UCSD-AML1 (cell line): ENCODE data around the gene SORCS1.
"Not testable (repeated sequence)": the region's sequence is repeated elsewhere in the genome, so short reads cannot be mapped to it uniquely, and the experiment has no call there.

Experiments used
- DNase-seq: peaks from one replicate; lab custom pipeline; 2025; ENCODE audit not compliant: unreplicated experiment; lab: John Stamatoyannopoulos, UW

SORCS1 gene

DNA sequence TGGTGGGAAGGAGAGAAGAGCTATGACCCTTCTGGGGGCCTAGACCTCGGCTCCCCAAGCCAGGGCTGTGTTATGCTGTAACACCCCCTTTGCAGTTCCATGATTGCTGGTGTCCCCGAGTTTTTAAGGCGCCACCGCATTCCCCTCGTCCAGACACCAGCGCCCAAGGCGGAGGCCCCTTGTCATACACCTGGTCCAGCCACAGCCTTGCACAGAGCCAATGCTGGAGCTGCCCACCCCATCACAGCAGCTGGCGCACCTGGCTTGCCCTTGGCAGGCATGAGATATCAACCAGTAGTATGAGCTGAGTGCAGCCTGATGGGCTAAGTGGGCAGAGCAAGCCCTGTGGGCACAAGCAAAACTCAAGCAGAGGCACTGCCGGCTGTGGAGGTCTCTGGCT lies 209.4 kb downstream of the SORCS1 start:
- DNase-seq = no peak

DNA sequence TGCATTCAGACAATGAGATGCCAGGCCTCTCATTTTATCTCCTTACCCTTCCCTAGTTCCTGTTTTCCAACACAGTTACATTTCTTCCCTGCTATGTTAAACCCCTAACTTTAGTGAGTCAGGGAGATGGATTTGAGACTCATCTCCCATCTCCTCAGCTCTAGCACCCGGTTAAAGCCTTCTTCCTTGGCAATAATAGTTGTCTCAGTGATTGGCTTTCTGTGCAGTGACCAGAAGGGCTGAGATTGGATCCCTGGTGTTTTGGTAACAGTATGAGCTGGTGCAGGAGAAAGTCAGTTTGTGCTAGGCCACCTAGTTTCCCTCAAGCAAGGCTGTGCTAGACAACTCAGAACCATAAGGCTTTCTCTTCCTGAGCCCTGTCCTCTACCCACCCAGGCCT lies 212.5 kb downstream of the SORCS1 start:
- DNase-seq = no peak

DNA sequence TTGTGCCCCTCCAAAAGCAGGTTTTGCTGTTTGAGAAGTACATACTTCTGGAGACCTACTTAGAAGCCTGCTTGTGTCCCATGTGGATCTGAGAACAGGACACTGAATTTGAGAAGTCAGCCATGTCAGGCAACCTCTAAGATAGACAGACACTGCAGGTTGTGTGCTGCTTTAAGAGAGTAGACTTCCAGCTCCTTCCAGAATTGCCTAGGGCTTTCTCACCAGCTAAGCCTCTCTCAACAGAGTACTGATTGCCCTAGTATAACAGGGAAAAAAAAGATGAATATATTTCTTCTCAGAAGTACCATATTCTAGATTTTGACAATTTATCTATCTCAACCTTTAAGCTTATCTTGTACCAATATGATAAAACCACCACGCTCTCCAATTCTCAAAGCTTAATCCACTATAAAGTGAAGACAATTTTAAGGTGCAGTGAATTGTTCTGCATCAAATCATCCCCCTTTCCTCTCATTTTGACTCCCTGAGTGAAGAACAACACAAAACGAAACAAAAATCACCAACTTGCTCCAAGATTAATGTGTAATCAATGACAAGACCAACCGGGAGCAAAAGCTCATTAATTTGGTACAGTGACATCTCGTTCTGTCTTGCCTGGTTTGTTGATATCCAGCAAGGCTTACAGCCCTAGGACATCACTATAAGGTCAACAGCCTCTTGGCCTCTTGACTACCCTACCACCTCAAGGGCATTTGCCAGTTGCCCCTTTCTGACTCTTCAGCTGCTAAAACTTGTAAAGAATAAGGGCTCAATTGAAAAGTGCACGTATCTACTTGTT lies 214.6 kb downstream of the SORCS1 start:
- DNase-seq = no peak

DNA sequence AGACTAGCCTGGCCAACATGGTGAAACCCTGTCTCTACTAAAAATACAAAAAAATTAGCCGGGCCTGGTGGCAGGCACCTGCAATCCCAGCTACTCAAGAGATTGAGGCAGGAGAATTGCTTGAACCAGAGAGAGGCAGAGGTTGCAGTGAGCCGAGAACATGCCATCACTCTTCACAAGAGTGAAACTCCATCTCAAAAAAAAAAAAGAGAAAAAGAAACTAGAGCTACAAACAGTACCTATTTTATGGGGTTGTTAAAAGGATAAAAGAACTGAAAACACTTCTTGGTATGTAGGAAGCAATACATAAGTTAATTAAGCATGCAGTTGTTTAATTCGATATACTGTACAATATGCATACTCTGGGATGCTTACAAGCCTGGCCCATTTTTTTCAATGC lies 216.9 kb downstream of the SORCS1 start:
- DNase-seq = no peak

DNA sequence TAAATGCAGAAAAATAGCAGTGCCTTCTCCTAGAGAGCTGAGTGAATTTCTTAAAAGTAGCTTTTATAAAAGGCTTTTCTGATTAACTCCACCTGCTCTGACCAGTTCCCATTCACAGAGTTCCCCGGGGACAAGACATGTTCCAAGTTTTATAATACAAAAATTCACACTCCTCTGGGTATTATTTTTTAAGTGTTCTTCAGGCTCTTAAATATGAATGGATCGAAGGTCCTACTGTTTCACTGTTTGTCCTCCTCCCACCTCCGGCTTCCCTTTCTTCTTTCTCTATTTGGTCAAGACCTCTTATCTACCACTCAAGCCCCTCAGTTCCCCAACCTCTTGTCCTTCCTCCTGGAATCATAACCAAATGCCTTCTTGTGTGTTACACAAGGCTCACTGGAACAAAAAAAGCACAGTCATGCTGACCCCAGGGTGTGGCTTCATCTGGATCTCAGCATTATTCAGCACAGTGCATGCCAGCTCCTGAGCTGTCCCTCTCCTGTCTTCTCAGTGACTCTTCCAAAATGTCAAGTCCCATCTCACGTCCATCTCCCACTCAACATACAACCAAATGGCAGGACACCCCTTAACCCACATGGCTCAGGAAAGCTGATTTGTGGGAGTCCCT lies 222.4 kb downstream of the SORCS1 start:
- DNase-seq = peak; percentile 29

DNA sequence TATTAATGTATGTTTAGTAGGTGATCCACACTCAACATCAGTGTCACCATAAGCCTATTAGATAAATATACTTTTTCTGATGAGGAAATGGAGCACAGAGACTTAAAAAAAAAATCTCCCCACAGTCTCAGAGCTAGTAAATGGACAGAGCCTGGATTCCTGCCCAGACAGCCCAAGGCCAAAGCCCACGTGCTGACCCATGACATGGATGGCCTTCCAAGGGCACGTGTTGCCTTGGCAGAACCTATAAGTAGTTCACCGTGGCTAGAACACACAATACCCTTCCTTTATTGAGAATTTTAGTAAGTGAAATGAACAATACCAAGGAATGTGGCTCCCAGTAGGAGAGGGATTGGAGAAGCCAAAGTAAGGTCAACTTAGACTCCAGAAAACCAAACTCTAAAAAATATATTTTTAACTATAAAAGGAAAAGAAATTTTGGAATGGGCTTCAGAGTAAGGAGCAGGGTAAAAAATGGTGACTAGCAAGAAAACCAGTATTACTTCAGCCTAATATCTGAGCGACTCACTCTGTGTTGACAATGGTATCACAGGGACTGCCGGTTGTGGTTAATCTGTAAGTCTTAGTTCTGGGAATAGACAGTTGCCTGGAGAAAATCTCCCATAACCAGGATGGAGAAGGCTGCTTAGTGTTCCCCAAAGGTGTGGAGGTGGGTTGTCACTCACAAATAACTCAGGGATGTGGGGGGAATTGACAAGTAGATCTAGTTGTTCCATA lies 223.0 kb downstream of the SORCS1 start:
- DNase-seq = no peak

DNA sequence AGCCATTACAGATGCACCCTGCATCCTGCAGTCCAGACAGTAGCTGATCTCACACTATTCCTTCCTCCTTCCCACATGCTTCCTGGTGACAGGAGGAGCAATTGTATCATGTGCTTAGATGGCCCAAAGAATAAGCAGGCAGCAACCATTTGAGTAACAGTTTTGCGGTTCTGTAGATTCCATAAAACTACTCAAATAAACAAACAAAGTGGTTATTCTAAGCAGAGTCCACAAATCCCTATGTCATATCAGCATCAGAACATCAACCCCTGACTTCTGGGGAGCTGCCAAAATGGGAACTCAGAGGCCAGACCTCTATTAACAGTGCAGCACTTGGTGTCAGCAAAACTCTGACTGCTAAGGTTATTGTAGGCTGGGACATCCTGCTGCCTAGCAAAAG lies 226.0 kb downstream of the SORCS1 start:
- DNase-seq = no peak

DNA sequence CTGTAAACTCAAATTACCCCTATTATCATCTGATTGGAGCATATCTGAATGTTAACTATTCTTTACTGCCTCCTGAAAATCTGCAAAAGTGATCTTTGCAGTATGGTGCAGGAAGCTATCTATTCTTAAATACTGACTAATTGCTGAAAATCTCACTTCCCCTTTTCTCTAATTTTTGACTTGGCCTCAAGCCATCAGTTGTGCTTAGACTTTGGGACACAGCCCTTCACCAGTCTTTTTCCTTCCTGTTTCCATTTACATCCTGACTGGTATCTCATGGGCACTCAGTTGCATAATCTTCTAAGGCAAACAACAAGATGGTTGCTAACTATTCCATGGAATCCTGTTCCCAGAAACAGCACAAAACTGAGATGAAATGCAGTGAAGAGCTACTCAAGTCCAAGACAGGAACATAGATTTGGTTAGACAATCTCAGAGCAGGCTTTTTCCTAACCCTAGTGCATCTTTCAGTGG lies 228.5 kb downstream of the SORCS1 start:
- no peak for DNase-seq

DNA sequence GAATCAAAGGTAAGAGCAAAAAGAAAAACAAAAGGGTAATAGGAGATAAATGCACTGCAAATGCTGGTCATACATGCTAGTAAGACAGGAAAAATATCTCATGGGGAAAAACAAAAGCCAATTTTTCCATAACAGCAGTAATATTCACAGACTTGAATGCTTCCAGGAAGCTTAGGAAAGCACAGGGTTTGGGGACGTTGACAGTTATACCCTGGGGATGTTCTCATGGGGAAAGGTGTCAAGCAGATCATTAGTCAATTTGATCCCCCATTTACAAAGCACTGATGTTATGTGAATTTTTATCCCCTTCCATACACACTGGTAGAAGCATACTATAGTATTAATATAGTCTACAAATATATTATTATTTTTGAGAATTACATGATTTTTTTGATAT lies 232.7 kb downstream of the SORCS1 start:
- no peak for DNase-seq

DNA sequence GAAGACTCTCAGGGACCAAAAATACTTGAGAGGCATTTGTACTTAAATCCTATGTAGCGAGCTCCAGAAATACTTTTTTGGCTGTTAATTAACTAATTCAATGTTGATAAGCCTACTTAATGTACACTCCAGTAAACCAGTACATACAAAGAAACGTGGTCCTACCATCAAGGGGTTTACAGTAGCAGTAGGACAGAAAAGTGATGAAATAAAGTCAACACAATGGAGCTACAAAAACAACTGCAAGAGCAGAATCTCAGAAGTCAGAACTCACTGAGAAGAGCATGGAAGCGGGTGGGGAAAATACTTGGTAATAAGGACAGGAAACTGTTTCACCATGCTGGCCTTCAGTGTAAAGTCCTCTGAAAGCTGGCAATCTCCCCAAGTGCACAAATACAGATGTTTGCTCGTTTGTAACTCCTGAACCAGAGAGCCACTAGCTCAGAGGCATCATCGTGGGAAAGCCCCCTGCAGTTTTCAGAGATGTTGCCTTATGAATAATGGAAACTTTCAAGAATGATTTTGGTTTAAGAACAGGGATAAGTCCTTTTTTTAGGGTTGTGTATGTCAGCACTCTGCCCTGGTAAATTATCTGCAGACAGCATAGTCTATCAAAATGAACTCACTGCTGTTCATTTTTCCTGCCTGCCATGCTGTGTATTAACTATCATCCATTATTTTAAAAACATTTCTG lies 233.2 kb downstream of the SORCS1 start:
- peak; percentile 17 for DNase-seq

DNA sequence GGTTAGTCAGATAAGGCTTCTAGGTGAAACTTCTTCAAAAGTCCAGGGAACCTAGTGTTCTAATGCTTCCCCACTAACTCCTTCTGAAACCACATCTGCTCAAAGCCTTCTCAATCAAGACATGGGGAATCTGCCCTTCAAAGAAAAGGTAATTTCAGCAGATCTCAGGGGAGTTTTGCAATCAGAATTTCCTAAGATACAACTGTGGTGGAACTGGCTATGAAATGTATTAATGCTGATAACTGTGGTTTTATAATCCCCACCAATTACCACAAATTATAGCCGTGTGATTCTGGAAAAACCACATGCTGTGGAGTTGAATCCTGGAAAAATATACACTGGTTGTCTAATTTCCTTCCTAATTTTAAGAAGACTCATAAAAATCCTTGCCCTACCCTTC lies 233.8 kb downstream of the SORCS1 start:
- DNase-seq = no peak

DNA sequence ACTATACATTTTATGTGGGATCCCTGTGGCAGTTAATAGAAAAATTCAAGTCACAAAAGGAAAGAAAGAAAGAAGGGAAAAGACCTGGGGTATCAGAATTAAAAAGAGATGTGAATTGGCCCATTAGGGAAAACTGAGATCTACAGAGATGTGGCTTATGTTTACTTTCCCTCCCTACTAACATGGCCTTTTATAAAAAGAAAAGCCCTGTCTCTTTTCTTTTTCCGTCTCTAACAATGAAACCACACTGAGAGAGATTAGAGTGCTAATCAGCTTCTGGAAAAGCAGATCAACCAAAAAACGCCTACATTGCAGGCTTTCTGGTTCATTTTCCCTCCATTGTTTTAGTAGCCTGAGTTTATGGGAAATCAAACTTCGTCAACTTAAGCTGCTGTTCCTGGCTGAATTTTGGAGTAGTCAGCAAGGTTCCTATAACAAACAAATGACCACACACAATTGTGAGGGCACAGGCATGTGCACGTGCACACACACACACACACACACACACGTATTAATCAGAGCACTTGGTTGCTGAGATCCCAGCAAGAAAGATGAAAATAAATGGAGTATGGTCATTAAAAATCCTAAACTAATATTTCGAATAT lies 235.1 kb downstream of the SORCS1 start:
- no peak for DNase-seq

DNA sequence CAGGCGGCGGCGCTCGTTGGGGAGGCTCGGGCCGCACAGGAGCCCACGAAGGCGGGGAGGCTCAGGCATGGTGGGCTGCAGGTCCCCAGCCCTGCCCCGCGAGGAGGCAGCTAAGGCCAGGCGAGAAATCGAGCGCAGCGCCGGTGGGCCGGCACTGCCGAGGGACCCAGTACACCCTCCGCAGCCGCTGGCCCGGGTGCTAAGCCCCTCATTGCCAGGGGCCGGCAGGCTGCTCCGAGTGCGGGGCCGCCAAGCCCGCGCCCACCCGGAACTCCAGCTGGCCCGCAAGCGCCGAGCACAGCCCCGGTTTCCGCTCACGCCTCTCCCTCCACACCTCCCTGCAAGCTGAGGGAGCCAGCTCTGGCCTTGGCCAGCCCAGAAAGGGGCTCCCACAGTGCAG lies 236.4 kb downstream of the SORCS1 start:
- not testable (repeated sequence) for DNase-seq

DNA sequence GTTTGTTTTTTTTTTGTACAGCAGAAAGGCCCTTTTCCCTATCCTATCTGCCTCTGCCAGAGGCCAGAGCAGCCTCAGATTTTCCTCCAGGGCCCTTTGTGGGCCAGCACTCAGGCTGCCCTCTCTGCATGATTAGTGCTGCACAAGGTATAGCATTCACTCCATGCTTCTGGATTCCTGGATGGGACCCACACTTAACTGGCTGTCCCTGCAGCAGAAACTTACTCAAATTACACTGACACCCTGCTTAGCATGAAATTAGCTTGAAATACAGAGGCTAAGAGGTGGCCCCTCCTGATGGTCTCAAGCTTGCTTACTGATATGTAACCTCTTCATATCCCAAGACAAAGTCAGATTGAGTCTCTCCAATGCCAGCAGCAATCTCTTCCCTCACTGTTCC lies 239.3 kb downstream of the SORCS1 start:
- no peak for DNase-seq

DNA sequence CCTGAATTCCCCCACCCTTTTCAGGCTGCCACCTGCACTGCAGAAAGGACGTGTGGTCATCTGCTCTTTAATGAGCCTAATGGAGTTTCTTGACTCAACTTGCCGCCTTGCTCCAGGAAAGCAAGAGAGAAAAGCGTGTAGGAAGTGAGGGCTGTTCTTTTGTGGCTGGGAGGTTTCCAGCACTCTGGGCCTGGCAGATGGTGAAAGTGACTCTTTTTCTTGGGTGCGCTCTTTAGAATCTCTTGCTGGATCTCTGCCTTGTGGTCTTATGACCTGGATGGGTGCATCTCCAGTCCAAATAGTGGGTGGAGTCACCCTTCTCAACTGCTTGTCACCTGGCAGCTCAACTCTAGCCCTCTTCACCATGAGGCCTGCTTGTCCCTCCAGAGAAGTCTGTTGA lies 244.0 kb downstream of the SORCS1 start:
- DNase-seq = no peak

DNA sequence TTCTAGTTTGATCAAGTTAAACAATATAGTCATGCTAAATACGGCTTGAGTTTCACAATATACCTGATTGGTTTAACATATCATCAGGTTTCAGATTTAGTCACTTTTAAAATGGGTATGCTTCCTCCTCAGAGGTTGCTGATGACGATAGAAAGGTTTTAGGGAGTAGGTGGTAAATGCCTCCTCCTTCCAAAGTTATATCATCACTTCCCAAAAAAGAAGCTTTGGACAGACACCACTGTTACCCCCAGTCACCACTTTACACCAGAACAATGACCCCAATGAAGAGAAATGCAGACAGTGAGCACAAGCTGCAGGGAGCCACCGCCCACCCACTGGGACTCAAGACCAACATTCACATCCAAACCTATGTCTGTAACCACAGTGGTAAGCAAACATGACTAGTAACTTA lies 244.6 kb downstream of the SORCS1 start:
- no peak for DNase-seq

DNA sequence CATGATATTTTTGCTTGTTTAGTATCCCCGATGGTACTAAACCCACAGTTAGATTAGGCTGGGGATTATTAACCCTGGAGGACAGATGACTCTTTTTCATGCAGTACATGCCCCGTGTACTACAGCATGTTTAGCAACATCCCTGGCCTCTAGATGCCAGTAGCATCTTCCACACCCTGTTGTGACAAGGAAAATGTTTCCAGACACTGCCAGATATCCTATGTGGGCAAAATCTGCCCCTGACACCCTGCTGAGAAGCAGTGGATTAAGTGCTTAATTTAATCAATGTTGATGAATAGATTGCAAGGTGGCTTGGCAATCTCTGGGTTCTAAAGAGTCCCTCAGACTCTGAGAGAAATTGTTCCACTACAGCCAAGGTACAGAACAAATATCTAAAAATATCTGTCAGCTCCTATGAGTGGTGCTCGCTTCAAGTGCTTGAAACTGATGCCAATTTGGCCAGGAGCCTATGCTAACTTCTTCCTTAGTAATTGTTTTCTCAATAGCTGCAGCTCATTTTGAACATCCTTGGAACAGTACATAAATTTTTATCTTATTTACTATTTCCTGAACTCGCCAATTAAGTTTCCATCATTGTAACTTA lies 247.0 kb downstream of the SORCS1 start:
- no peak for DNase-seq

DNA sequence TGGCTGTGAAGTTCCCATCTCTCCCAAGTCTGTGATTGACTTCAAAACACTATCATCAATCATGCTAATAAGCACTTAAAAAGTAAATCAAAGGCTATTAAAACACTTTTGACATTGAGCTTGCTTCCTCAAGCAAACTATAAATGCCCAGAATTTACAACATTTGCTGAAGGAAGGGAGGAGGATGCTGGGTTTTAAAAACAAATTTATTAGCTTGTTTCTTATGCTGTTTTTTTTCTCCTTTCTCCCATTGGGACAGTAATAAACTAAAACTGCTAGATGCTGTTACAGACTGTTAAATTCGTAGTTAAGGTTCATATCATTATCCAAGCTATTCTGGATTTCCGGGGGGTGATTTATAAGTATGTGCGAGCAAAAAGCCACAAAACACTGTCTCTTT lies 250.5 kb downstream of the SORCS1 start:
- no peak for DNase-seq

DNA sequence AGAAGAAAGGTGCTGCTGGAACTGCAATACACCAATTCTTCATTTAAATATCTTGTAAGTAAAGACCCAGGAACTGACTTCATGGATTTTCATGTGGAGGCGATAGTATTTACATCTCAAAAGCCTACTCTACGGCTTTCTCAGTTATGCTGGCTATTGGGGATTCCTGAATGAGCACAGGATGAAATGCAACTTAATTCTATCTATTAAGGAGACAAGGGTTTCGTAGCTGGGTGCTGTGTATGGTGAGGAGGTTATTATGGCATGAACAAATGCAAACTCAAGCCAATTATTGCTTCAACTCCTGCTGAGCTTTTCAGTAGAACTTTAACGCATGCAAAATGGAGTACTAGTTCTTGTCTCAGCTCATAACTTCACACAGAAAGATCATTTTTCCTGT lies 251.2 kb downstream of the SORCS1 start:
- no peak for DNase-seq

DNA sequence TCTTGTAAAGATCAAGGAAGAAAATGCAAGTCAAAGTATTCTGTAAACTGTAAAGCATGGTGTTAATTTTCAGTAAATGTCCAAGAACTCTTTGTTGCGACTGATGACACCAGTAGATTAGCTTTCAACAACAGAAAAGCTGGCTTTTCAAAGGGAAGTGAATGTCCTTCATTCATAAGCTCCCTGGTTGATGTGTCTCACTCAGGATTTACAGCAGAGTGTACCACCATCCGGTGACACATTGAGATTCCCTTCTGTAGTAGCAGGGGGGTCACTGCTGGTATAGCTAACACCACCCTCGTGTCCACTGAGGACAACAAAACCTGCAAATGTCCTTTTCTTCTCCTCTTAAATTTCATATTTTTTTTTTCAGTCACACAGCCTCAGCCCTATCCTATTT lies 253.4 kb downstream of the SORCS1 start:
- DNase-seq = no peak

DNA sequence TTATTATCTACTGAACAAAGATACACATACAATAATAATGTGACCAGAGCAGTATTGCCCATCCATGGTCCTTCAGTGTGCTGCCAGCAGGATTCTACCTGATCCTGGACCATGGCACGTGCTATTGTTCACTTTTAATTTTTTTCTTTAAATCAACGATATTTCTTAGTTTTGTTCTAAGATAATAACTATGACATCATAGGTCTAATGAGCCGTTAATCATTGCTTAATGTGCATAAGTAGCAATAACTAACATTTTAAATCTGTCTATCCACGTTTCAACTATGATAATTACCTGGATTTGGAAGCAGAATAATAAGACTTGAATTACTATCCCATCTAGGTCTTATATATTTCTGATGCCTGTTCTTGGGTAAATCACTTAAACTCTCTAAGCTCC lies 253.8 kb downstream of the SORCS1 start:
- no peak for DNase-seq
